ENCODE results near the gene DYNC2H1. TPM values are rescaled to one million over a fixed set of nuclear protein-coding genes. Genes with fewer than 3 reads are reported as not detected.

DYNC2H1 gene
- total RNA-seq, 1 experiment from 2014 or later, result 12.4 TPM

GRCh38 chr11:103358251-103358650 lies 249.0 kb downstream of the DYNC2H1 start:
- H3K4me3 ChIP-seq (ENCODE audit: low read depth in 2 of 2, low read length in 2 of 2), result no peak overlapping the region
- intact Hi-C loops (cut with micrococcal nuclease; ENCODE audit: unreplicated experiment) (no loop called here), in situ Hi-C loops (cut with HindIII; ENCODE audit: low pct_unique_long_range_greater_than_20kb, low sequenced_read_pairs) (no loop called here)
- no TSS peak for BruUV-seq (replicated peaks)
- no peaks in the 10 kb centered on the region for H3K27me3 ChIP-seq (ENCODE audit: control insufficient read depth, insufficient read depth, low read length)
- no peaks in the 10 kb centered on the region for H3K36me3 ChIP-seq (ENCODE audit: control insufficient read depth, insufficient read depth, low read length)
- no peak for ATAC-seq
- ChIA-PET POLR2A (no interaction called here), CTCF (no interaction called here)
- H3K27ac ChIP-seq (ENCODE audit: low read length), result no peak overlapping the region
- no peak for TF ChIP-seq TCF7L2 (IDR thresholded peaks at IDR 0.05; ENCODE audit: low read depth, low read length)
- TF ChIP-seq SIN3A (IDR thresholded peaks at IDR 0.05; ENCODE audit: borderline replicate concordance, insufficient read depth, low read depth, low read length), result no peak
- TF ChIP-seq REST (IDR thresholded peaks at IDR 0.05; ENCODE audit: insufficient read depth in 1 of 2, low read depth in 2 of 2, low read length in 1 of 2), result no peak
- TF ChIP-seq CTCF (IDR thresholded peaks at IDR 0.05), result no peak
- no peak for TF ChIP-seq POLR2AphosphoS5 (IDR thresholded peaks at IDR 0.05; ENCODE audit: low read depth, low read length)
- H3K4me1 ChIP-seq (ENCODE audit: control insufficient read depth, insufficient read depth, low read length), result no peaks in the 10 kb centered on the region
- H3K9me3 ChIP-seq (ENCODE audit: control insufficient read depth, insufficient read depth, low read depth, low read length), result no peaks in the 10 kb centered on the region
- DNase-seq (ENCODE audit: low read depth, low spot score), result no peak

- no peak for DNase-seq (ENCODE audit: low read depth, low spot score)
- ATAC-seq, result no peak
- CTCF ChIA-PET, result no interaction called here
- in situ Hi-C loops (cut with HindIII; ENCODE audit: low pct_unique_long_range_greater_than_20kb, low sequenced_read_pairs), result no loop called here
- POLR2A ChIA-PET, result no interaction called here
- no peaks in the 10 kb centered on the region for H3K27me3 ChIP-seq (ENCODE audit: control insufficient read depth, insufficient read depth, low read length)
- H3K4me1 ChIP-seq (ENCODE audit: control insufficient read depth, insufficient read depth, low read length), result no peaks in the 10 kb centered on the region
- no peaks in the 10 kb centered on the region for H3K36me3 ChIP-seq (ENCODE audit: control insufficient read depth, insufficient read depth, low read length)
- no peaks in the 10 kb centered on the region for H3K9me3 ChIP-seq (ENCODE audit: control insufficient read depth, insufficient read depth, low read depth, low read length)
- no TSS peak for BruUV-seq (replicated peaks)
- intact Hi-C loops (cut with micrococcal nuclease; ENCODE audit: unreplicated experiment), result no loop called here
- no peak overlapping the region for H3K4me3 ChIP-seq (ENCODE audit: low read depth in 2 of 2, low read length in 2 of 2)
- TF ChIP-seq TCF7L2 (IDR thresholded peaks at IDR 0.05; ENCODE audit: low read depth, low read length), result no peak
- TF ChIP-seq REST (IDR thresholded peaks at IDR 0.05; ENCODE audit: insufficient read depth in 1 of 2, low read depth in 2 of 2, low read length in 1 of 2), result no peak
- TF ChIP-seq SIN3A (IDR thresholded peaks at IDR 0.05; ENCODE audit: borderline replicate concordance, insufficient read depth, low read depth, low read length), result no peak
- TF ChIP-seq POLR2AphosphoS5 (IDR thresholded peaks at IDR 0.05; ENCODE audit: low read depth, low read length), result no peak
- no peak for TF ChIP-seq CTCF (IDR thresholded peaks at IDR 0.05)
- no peak overlapping the region for H3K27ac ChIP-seq (ENCODE audit: low read length)
Observed at GRCh38 chr11:103359216-103359615, 250.0 kb downstream of the DYNC2H1 start.

Measured in Panc1 (cell line).